Fibroblast of the aortic adventitia (primary cell): ENCODE data around the gene FLVCR1. TPM values are rescaled to one million over a fixed set of nuclear protein-coding genes. Genes with fewer than 3 reads are reported as not detected.

Experiments
- DNase-seq: peaks from one replicate; pipeline ENCODE4 v3.0.0-alpha.2; 2010; ENCODE audit warnings: low read depth
- H3K4me3 ChIP-seq: 2 replicates; pipeline ENCODE4 v1.5.1; 2011; ENCODE audit warnings: low read depth, mild to moderate bottlenecking, control low read depth, low read length, moderate library complexity
- CTCF ChIP-seq: IDR thresholded peaks from 2 replicates; pipeline ENCODE4 v1.5.1; 2011; ENCODE audit warnings: mild to moderate bottlenecking, low read length, control low read depth, inconsistent platforms; ENCODE audit not compliant: insufficient read depth
- total RNA-seq: library from RNA; depleted of rRNA; stranded (reverse); fragments of >200 nt; gene quantifications from 2 replicates; pipeline ENCODE4 v1.2.3, GENCODE V29; 2012; ENCODE audit warnings: low replicate concordance

Gene FLVCR1
- total RNA-seq, 1 donor = 5.8 TPM

- no peak for DNase-seq
- H3K4me3 ChIP-seq = no peak overlapping the region
- TF ChIP-seq CTCF = no peak
These were observed 80.8 kb downstream of the FLVCR1 start for GRCh38 chr1:212938846-212939245.

- TF ChIP-seq CTCF = no peak
- H3K4me3 ChIP-seq = no peak overlapping the region
- peak; percentile 16 for DNase-seq
These were observed 83.4 kb downstream of the FLVCR1 start for GRCh38 chr1:212941452-212941851.

- TF ChIP-seq CTCF = no peak
- DNase-seq = peak; percentile 14
- H3K4me3 ChIP-seq = no peak overlapping the region
These were observed 84.8 kb downstream of the FLVCR1 start for GRCh38 chr1:212942679-212943392.

GRCh38 chr1:212943393-212943710 is 85.3 kb downstream of the FLVCR1 start:
- TF ChIP-seq CTCF = no peak
- DNase-seq = no peak
- no peak overlapping the region for H3K4me3 ChIP-seq

- no peak overlapping the region for H3K4me3 ChIP-seq
- DNase-seq = no peak
- no peak for TF ChIP-seq CTCF
These were observed 86.3 kb downstream of the FLVCR1 start for GRCh38 chr1:212944229-212944901.

GRCh38 chr1:212945056-212945455 is 87.0 kb downstream of the FLVCR1 start:
- TF ChIP-seq CTCF = no peak
- DNase-seq = no peak
- no peak overlapping the region for H3K4me3 ChIP-seq
